Activated T-helper 17 cell treated with anti-CD3 and anti-CD28 coated beads, Interleukin-2, amount 50 U/mL, for 72 hours (primary cell): ENCODE results near the gene CTBP1. TPM values are rescaled to one million over a fixed set of nuclear protein-coding genes. Genes with fewer than 3 reads are reported as not detected.

ENCODE experiments used
- ATAC-seq: fragments of 150-1000 bp; cut with Tn5 transposase; replicated peaks from 2 replicates; pipeline ENCODE4 v1.10.0; 2021; ENCODE audit warnings: mild to moderate bottlenecking, moderate library complexity
- H3K27ac Mint-ChIP-seq: one replicate; pipeline ENCODE4 v1.8.0; 2022; ENCODE audit warnings: mixed read lengths
- H3K27me3 Mint-ChIP-seq: one replicate; pipeline ENCODE4 v1.8.0; 2022; ENCODE audit warnings: mixed read lengths
- H3K36me3 Mint-ChIP-seq: one replicate; pipeline ENCODE4 v1.8.0; 2022; ENCODE audit warnings: low read depth, mild to moderate bottlenecking, mixed read lengths
- H3K4me1 Mint-ChIP-seq: one replicate; pipeline ENCODE4 v1.8.0; 2022; ENCODE audit warnings: mixed read lengths
- H3K4me3 Mint-ChIP-seq: one replicate; pipeline ENCODE4 v1.8.0; 2022; ENCODE audit warnings: mild to moderate bottlenecking, mixed read lengths
- H3K9me3 Mint-ChIP-seq: one replicate; pipeline ENCODE4 v1.8.0; 2022; ENCODE audit warnings: mixed read lengths
- total RNA-seq, 2 donors: library from RNA; stranded (reverse); gene quantifications; one replicate each; pipeline ENCODE4 v1.2.3, GENCODE V29; 2022

The CTBP1 gene
- total RNA-seq, 2 donors from 2014 or later = 117 to 173 TPM

DNA sequence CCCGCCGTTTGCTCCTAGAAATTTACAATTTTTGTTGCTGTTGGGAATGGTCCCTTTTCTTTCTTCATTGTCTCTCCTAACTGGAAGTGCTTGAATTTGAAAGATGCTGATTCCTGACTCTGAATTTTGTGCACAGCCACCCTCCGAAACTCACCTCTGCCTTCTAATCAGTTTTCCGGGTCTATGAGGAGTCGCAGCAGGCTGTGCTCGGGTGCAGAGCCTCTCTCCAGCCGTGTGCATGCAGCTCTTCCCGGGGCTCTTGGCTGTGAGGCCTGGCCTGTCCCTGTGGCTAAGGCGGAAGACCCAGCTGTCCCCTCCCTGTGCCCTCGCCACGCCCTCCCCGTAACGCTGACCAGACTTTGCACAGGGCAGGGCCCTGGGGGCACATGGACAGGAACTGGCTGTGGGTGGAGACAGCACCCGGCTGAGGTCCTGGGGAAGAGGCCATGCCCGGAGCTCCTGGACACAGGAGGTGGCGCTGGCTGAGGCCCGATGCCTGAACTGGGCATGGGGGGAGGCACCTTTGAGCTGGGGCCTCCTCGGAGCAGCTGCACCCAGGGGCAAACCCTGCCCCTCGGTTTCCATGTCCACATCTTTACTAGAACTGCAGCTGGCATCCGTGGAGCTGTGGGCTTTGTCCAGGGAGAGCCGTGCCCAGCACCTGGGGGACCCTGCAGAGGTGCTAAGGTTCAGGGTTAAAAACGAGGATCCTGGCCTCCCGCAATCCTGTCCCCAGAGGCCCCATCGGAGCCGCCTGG is 43.9 kb downstream of the CTBP1 start:
- peaks cover 17% of the 10 kb centered on the region for H3K4me1 Mint-ChIP-seq
- peaks cover 6% of the 10 kb centered on the region for H3K36me3 Mint-ChIP-seq
- ATAC-seq = no peak
- H3K4me3 Mint-ChIP-seq = no peak overlapping the region
- H3K27me3 Mint-ChIP-seq = no peaks in the 10 kb centered on the region
- H3K9me3 Mint-ChIP-seq = no peaks in the 10 kb centered on the region
- no peak overlapping the region for H3K27ac Mint-ChIP-seq

DNA sequence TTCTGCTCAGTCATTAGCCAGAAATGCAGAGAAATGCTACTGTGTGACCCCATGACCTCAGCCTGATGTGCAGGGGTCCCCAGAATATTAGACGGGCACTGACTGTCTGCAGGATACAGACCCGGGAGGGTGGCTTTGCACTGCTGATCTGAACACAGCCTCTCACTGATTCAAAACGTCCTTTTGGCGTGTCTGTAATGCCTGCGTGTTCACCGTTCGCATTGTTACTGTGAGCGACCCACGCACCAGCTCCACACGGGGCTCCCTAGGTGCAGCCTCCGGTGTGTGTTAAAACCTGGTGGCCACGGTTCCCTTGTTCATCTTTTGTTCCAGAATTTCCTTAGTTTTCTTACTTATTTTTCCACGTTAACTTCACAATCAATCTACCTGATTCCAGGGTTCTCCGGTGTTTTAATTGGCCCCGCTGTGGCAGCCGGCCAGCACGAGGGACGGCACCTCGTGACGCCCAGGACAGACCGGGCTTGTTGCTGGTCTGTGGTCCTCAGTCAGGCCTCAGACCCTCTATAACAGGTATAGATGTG is 44.6 kb downstream of the CTBP1 start:
- ATAC-seq = no peak
- peaks cover 17% of the 10 kb centered on the region for H3K4me1 Mint-ChIP-seq
- H3K9me3 Mint-ChIP-seq = no peaks in the 10 kb centered on the region

DNA sequence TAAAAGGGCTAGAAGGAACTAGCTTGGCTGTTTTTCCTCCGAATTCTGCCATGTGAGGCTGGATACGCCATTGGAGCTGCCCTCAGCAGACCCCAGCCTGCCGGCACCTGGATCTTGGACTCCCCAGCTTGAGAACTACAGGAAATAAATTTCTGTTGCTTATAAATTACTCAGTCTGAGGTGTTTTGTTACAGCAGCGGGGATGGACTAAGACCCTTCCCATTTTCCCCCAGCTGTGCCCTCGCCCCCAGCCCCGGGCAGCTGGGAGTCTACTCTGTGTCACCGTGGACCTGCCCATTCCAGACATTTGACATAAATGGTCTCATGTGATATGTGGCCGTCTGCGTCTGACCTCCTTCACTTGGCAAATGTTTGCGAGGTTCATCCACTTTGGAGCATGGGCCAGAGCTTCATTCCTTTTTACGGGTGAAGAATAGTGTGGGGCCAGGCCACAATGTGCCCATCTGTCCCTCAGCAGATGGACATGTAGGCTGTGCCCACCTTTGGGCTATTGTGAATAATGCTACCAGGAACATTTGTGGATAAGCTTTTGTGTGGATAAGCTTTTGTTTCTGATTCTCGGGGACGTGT is 45.8 kb downstream of the CTBP1 start:
- H3K27me3 Mint-ChIP-seq = no peaks in the 10 kb centered on the region
- no peaks in the 10 kb centered on the region for H3K9me3 Mint-ChIP-seq
- no peak for ATAC-seq
- peak overlapping the region; percentile 94 for H3K4me3 Mint-ChIP-seq
- H3K4me1 Mint-ChIP-seq = peaks cover 13% of the 10 kb centered on the region
- H3K36me3 Mint-ChIP-seq = peaks cover 6% of the 10 kb centered on the region
- peak overlapping the region; percentile 56 for H3K27ac Mint-ChIP-seq

More for the DNA sequence above, 44.6 kb downstream of the CTBP1 start:
- Mint-ChIP-seq H3K4me3 (no peak overlapping the region), H3K36me3 (peaks cover 6% of the 10 kb centered on the region), H3K27ac (no peak overlapping the region), H3K27me3 (no peaks in the 10 kb centered on the region)

DNA sequence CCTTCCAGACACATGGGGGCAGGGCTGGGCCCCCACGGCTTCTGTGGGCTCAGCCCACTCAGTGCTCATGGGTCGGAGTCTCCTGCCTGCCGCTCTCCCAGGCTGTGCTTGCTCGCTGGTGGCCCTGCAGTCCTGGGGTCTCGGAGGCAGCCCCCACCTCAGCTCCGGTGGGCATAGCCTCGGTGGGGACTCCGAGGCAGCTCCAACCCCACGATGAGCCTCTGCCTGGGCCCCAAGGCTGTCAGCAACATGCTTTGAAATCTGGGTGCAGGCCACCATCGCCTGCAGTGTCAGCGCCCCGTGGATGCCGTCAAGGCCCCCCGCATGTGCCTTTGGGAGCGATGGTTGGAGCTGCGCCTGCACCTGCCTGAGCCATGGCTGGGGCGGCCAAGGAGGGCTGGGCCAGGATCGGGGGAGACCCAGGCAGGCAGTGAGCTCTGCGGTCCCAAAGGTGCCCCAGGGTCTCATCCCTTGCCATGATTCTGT is 46.4 kb downstream of the CTBP1 start:
- peak overlapping the region; percentile 99 for H3K27ac Mint-ChIP-seq
- ATAC-seq = no peak
- H3K9me3 Mint-ChIP-seq = no peaks in the 10 kb centered on the region
- H3K36me3 Mint-ChIP-seq = peaks cover 6% of the 10 kb centered on the region
- no peaks in the 10 kb centered on the region for H3K27me3 Mint-ChIP-seq
- H3K4me1 Mint-ChIP-seq = peaks cover 13% of the 10 kb centered on the region
- H3K4me3 Mint-ChIP-seq = peak overlapping the region; percentile 94

DNA sequence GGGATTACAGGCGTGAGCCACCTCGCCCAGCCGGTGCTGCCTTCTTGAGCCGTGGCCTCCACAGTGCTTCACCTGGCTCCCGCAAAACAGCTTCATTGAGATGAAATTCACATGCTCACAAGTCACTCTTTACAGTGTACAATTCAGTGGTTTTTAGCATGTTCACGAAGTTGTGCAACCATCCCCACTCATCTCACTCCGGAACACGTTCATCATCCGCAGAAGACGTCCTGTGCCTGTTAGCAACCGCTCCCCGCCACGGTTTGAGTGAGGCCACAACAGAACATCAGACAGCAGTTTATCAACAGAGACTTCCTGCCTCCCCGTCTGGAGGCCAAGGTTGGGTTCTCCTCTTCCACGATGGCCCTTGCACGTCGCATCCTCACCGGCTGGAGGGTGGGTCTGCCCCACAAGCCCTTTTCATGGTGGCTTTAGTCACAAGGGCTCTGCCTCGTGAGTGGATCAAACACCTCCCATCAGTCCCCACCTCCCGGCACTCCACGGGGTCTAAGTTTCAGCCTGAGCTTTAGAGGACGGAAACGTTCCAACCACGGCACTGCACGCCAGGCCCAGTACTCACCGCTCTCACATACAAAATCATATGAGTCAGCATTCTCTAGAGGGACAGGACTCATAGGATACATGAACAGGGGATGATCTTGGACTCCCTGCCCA is 46.9 kb downstream of the CTBP1 start:
- H3K4me3 Mint-ChIP-seq = peak overlapping the region; percentile 94
- H3K4me1 Mint-ChIP-seq = peaks cover 13% of the 10 kb centered on the region
- H3K27me3 Mint-ChIP-seq = no peaks in the 10 kb centered on the region
- H3K36me3 Mint-ChIP-seq = peaks cover 6% of the 10 kb centered on the region
- peak; percentile 83 for ATAC-seq
- H3K27ac Mint-ChIP-seq = peak overlapping the region; percentile 99
- no peaks in the 10 kb centered on the region for H3K9me3 Mint-ChIP-seq

DNA sequence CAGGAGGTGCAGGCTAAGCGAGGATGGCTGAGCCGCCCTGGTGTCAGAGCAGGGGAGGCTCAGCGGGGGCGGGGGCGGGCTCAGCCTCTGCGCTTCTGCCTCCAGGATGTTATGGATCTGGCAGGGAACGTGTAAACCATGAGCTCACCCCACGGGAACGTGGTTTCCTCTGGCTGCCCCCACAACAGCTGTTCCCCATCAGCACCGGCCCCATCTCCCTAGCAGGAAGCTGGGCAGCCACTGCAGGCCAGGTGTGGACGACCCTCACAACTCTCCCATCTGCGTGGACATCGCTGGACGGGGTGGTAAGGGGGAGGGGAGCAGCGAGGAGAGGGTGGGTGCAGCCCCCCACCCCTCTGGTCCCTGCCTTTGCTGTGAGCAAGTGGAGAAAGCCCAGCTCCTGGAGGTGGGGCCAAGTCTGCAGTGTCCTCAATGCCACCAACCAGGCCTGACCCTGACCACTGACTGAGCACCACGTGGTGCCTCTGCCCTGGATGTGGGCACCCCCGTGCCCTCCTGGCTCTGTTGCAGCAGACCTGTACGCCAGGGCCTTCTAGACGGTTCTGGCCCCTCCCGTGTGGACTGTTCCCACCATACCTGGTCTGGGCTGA is 48.4 kb downstream of the CTBP1 start:
- Mint-ChIP-seq H3K27ac (no peak overlapping the region), H3K4me1 (peaks cover 13% of the 10 kb centered on the region), H3K4me3 (peak overlapping the region; percentile 94), H3K9me3 (no peaks in the 10 kb centered on the region), H3K36me3 (peaks cover 6% of the 10 kb centered on the region), H3K27me3 (no peaks in the 10 kb centered on the region)
- ATAC-seq = no peak

DNA sequence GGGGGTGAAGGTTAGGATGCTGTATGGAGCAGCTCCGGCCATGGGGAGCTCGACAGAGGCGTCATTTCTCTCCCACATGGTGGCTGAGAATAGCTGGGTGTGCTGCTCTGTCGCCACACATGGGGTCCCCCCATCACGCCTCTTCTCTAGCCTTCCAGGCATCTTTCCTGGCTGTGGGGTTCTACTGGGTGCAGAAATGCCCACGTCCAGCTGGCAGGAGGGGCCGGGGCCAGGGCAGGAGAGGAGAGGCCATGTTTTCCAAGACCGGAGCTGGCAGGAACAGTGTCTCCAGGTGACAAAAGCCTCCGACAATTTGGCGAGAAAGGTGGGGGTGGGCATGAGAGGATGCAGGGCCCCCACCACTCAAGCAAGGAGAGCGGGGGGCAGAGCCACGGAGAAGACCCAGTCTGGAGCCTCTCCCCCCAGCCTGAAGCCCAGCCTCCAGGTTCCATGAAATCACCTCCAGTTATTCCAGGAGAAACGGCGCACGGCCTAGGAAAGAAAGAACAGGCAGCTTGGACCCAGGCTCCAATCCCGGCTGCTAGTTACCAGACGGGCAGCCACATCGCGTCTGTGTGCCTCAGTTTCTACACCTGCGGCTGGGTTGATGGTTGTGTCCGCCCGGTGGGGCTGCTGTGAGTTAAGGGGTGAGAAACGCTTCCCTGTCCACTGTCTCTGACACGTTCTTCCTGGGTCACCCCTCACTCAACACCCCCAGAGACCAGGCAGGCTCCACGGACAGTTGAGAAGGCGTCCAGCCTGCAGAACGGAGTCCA is 49.2 kb downstream of the CTBP1 start:
- Mint-ChIP-seq H3K4me3 (peak overlapping the region; percentile 94), H3K27me3 (no peaks in the 10 kb centered on the region), H3K4me1 (peaks cover 13% of the 10 kb centered on the region), H3K36me3 (peaks cover 6% of the 10 kb centered on the region), H3K27ac (no peak overlapping the region), H3K9me3 (no peaks in the 10 kb centered on the region)
- no peak for ATAC-seq

DNA sequence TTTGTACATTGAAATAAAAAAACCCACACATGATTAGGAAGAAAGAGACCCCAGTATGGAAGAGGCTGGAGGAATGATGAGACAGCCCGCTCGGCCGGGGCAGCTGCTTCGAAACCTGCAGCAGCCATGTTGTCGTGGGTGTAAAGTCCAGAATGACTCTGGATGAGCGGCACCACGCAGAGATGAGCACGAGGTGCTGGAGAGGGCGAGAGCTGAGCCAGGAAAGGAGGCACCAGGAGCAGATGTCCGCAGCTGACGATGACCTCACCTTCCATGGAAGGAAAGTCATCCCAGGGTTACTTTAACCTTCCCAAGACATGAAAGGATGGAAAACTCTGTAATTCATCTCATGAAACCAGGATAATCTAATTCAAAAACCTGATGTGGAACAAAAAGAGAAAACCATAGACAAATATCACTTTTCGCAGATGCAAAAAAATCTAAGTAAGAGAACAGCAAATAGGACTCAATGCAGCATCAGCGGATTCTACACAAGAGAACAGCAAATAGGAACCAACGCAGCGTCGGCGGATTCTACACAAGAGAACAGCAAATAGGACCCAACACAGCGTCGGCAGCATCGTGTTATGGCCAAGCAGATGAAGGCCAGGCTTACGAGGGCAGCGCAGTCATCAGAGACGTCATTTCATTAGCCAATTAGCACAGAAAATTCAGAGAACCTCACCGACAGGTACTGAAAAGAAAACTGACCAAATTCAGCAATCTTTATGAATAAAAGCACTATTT is 50.7 kb downstream of the CTBP1 start:
- Mint-ChIP-seq H3K4me1 (peaks cover 11% of the 10 kb centered on the region), H3K4me3 (no peak overlapping the region), H3K9me3 (no peaks in the 10 kb centered on the region), H3K27ac (no peak overlapping the region), H3K27me3 (no peaks in the 10 kb centered on the region), H3K36me3 (peaks cover 6% of the 10 kb centered on the region)
- ATAC-seq = no peak

DNA sequence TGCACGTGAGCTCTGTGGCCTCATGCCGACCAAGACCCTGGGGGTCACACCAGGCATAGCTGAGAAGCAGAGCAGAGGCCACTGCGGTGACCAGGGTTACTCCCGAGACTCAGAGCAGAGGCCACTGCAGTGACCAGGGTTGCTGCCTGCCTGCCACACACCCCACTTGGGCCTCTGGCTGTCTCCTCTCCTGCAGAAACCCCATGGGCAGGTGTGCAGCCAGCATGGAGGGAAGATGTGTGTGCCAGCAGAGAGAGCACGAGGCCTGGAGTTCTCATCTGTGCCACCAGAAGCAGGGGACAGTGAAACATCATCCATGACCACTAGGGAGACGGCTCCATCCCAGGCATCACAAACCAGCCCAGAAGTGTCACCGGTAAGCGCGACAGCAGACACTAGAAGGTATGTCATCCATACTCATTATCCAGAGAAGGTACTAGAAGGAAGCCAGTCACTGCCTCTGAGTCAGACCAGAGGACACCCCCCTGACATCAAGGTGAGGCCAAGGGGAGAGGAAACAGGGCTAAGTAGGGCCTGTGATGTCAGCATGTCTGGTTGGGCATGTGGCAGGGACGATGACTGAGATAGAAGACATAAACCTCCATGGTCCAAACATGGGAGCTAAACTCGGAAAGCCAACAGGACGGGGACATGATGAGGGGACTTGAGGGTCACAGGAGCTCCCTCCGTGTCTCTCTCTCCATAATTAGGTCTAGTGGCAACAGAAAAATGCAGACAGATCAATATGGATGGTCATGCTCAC is 52.3 kb downstream of the CTBP1 start:
- Mint-ChIP-seq H3K4me3 (no peak overlapping the region), H3K27ac (no peak overlapping the region), H3K36me3 (no peaks in the 10 kb centered on the region), H3K4me1 (peaks cover under 1% of the 10 kb centered on the region), H3K27me3 (no peaks in the 10 kb centered on the region), H3K9me3 (no peaks in the 10 kb centered on the region)
- no peak for ATAC-seq

DNA sequence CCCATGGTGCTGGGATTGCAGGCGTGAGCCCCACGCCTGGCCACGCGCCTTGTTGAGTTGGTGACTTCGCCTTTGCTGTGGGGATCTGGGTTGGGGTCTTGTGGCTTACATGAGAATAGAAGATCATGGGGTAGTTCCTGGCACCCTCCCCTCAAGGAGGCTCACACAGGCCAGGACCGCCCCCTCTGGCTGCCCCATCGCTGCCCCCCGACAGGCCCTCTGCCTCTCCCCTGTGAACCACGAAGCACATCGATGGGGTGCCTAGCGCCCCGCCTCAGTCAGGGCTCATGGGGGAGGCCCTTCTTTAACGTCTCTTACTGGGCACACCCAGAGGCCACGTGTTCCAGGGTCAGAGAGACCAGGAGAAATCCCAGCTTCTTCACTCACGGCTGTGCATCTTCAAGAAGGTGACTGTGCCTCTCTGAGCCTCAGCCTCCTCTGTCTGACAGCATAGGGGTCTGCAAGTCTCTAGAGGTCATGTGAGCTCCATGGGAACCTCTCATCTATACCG is 53.0 kb downstream of the CTBP1 start:
- ATAC-seq = no peak
- H3K4me3 Mint-ChIP-seq = no peak overlapping the region
- H3K36me3 Mint-ChIP-seq = no peaks in the 10 kb centered on the region
- no peaks in the 10 kb centered on the region for H3K4me1 Mint-ChIP-seq
- no peaks in the 10 kb centered on the region for H3K9me3 Mint-ChIP-seq
- H3K27ac Mint-ChIP-seq = no peak overlapping the region
- no peaks in the 10 kb centered on the region for H3K27me3 Mint-ChIP-seq

DNA sequence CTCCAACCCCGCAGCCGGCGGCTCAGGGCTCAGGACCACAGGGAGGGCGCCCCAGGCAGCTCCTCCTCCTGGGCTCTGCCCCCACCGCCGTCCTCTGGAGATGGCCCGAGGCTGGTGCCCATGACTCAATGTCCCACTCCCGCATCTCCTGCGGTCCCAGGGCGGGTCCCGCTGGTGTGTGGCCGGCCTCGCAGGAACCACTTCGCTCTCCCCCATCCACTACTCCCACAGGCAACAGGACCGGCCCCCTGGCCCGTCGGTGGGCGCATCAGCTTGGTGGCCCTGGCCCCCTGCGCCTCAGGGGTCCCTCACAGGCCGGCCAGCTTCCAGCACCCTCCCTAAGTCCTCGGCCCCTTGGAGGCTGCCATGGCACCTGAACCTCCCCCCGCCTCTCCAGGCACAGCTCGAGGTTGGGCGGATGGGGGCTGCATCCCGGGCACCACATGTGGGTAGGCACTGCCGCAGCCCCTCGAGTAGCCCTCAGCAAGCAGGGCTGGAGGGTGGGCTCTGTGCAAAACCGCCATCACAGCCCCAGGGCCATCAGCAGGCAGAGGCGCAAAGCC is 53.7 kb downstream of the CTBP1 start:
- H3K27me3 Mint-ChIP-seq = no peaks in the 10 kb centered on the region
- no peak for ATAC-seq
- no peak overlapping the region for H3K4me3 Mint-ChIP-seq
- no peak overlapping the region for H3K27ac Mint-ChIP-seq
- no peaks in the 10 kb centered on the region for H3K4me1 Mint-ChIP-seq
- no peaks in the 10 kb centered on the region for H3K9me3 Mint-ChIP-seq
- H3K36me3 Mint-ChIP-seq = no peaks in the 10 kb centered on the region
